ENCODE results near the gene HRH3.

- TF ChIP-seq CTCF (IDR thresholded peaks at IDR 0.05 in 4 of 5, conservative IDR thresholded peaks at IDR 0.05 in 1 of 5), result no peak
- no peak for TF ChIP-seq POLR2A (IDR thresholded peaks at IDR 0.05)
Measured at GRCh38 chr20:62219992-62220665, at the start of gene HRH3.

Data from gastrocnemius medialis (tissue), 4 donors.